Measurements from ENCODE around the gene CHRNE. TPM values are rescaled to one million over a fixed set of nuclear protein-coding genes. Genes with fewer than 3 reads are reported as not detected.

Gene CHRNE
- total and polyA plus RNA-seq, 2 of the 13 experiments (the other 11 are each of a cell fraction or from before 2014, with no cell fraction given), result 0.53 to 0.59 TPM

GRCh38 chr17:4939796-4940554, 37.1 kb upstream of the CHRNE start, which contains the start of the genes RNF167 and SLC25A11 (continued):
- TF ChIP-seq ZNF609 (CRISPR knock-in tag; IDR thresholded peaks at IDR 0.05; ENCODE audit: borderline replicate concordance) (no peak), NRL (CRISPR knock-in tag; IDR thresholded peaks at IDR 0.05; ENCODE audit: borderline replicate concordance) (no peak), MAX (IDR thresholded peaks at IDR 0.05) (peak; percentile 61), SNAPC2 (CRISPR knock-in tag; IDR thresholded peaks at IDR 0.05) (no peak), ZNF407 (CRISPR knock-in tag; IDR thresholded peaks at IDR 0.05; ENCODE audit: not compliant biosample characterization) (peak; percentile 19), SRSF9 (IDR thresholded peaks at IDR 0.05; ENCODE audit: borderline replicate concordance, insufficient read depth, low read depth, low read length, poor library complexity, severe bottlenecking) (no peak), ZNF543 (CRISPR knock-in tag; IDR thresholded peaks at IDR 0.05) (0 out of 2 replicates have a peak, but pooled peaks have one; percentile 34), HHEX (CRISPR knock-in tag; IDR thresholded peaks at IDR 0.05) (no peak), ZNF570 (CRISPR knock-in tag; IDR thresholded peaks at IDR 0.05; ENCODE audit: borderline replicate concordance) (no peak), SAP130 (CRISPR knock-in tag; IDR thresholded peaks at IDR 0.05; ENCODE audit: low read depth) (peak; percentile 62), FOXA1 (IDR thresholded peaks at IDR 0.05) (no peak), FOXA1 (CRISPR knock-in tag; IDR thresholded peaks at IDR 0.05) (no peak), MBNL3 (CRISPR knock-in tag; conservative IDR thresholded peaks at IDR 0.05) (no peak), STAT5B (CRISPR knock-in tag; IDR thresholded peaks at IDR 0.05) (no peak), E2F5 (CRISPR knock-in tag; conservative IDR thresholded peaks at IDR 0.05) (no peak)
